SU-DHL-6 (cell line): ENCODE results near the gene ATP2B1.

Experiments used
- CTCF ChIP-seq: fragments of 200-600 bp; sonication (generic); IDR thresholded peaks from one replicate; pipeline ENCODE4 v1.5.1; 2017; ENCODE audit warnings: antibody characterized with exemption, mild to moderate bottlenecking, low read length, moderate library complexity; ENCODE audit not compliant: insufficient read depth, poor library complexity, severe bottlenecking
- EZH2phosphoT487 ChIP-seq: fragments of 200-600 bp; sonication (generic), shearing (Covaris generic); conservative IDR thresholded peaks from 2 replicates; pipeline ENCODE4 v1.6.1; 2018; ENCODE audit warnings: mild to moderate bottlenecking, antibody characterized with exemption, low read length, moderate library complexity, mixed read lengths

- no peak for TF ChIP-seq CTCF
- no peak for TF ChIP-seq EZH2phosphoT487
These were observed 13.5 kb downstream of the ATP2B1 start for GRCh38 chr12:89695100-89695499.
